Stimulated activated CD4-positive, alpha-beta T cell treated with anti-CD3 and anti-CD28 coated beads, TNF-alpha, amount 100 ng/mL, for 1 hour (primary cell): ENCODE results near the gene GRIN3A.
"Not testable (repeated sequence)": the region's sequence is repeated elsewhere in the genome, so short reads cannot be mapped to it uniquely, and the experiment has no call there.

ENCODE experiments used
- DNase-seq, 3 donors: peaks; one replicate each; pipeline ENCODE4 v3.0.0-alpha.2; 2020; ENCODE audit warnings: low read depth in 3 of 3, low spot score in 1 of 3

The GRIN3A gene

GRCh38 chr9:101635473-101635872 is 103.0 kb downstream of the GRIN3A start:
- no peak for DNase-seq

- no peak for DNase-seq
These were observed 103.6 kb downstream of the GRIN3A start for GRCh38 chr9:101634741-101635409.

- no peak for DNase-seq
These were observed 105.8 kb downstream of the GRIN3A start for GRCh38 chr9:101632611-101633010.

GRCh38 chr9:101631892-101632291 is 106.6 kb downstream of the GRIN3A start:
- no peak for DNase-seq

- no peak for DNase-seq
These were observed 108.8 kb downstream of the GRIN3A start for GRCh38 chr9:101629636-101630035.

GRCh38 chr9:101628173-101628572 is 110.3 kb downstream of the GRIN3A start:
- DNase-seq: no peak

GRCh38 chr9:101626295-101626694 is 112.2 kb downstream of the GRIN3A start:
- no peak for DNase-seq

GRCh38 chr9:101625876-101626275 is 112.6 kb downstream of the GRIN3A start:
- no peak for DNase-seq

- no peak for DNase-seq
These were observed 118.0 kb downstream of the GRIN3A start for GRCh38 chr9:101620452-101620851.

- no peak for DNase-seq
These were observed 119.7 kb downstream of the GRIN3A start for GRCh38 chr9:101618698-101619097.

- DNase-seq: no peak
These were observed 132.9 kb downstream of the GRIN3A start for GRCh38 chr9:101605547-101605946.

- no peak for DNase-seq
These were observed 134.2 kb downstream of the GRIN3A start for GRCh38 chr9:101604296-101604695.

- no peak for DNase-seq
These were observed 136.3 kb downstream of the GRIN3A start for GRCh38 chr9:101601904-101602765.

- DNase-seq: no peak
These were observed 143.7 kb downstream of the GRIN3A start, which contains the start of gene PPP3R2 for GRCh38 chr9:101594796-101595195. TSS of gene PPP3R2 (minus strand) at chr9:101594969. CDS start at chr9:101594921, 48 bp downstream.

- no peak for DNase-seq
These were observed 145.1 kb downstream of the GRIN3A start for GRCh38 chr9:101593345-101593744.

GRCh38 chr9:101592788-101593187 is 145.7 kb downstream of the GRIN3A start:
- no peak for DNase-seq

GRCh38 chr9:101591787-101592446 is 146.5 kb downstream of the GRIN3A start:
- DNase-seq: no peak

GRCh38 chr9:101590901-101591300 is 147.5 kb downstream of the GRIN3A start:
- no peak for DNase-seq

GRCh38 chr9:101590074-101590473 is 148.4 kb downstream of the GRIN3A start:
- DNase-seq: not testable (repeated sequence)

- DNase-seq: no peak
These were observed 151.0 kb downstream of the GRIN3A start for GRCh38 chr9:101587332-101588043.

GRCh38 chr9:101586651-101587050 is 151.8 kb downstream of the GRIN3A start:
- DNase-seq: no peak
